NT2/D1 (cell line): ENCODE results near the gene KPNB1.

ENCODE experiments used
- DNase-seq: peaks from one replicate; pipeline ENCODE4 v3.0.0-alpha.2; 2011; ENCODE audit warnings: low read depth, low spot score
- H3K27me3 ChIP-seq: 2 replicates; pipeline ENCODE4 v1.6.0; 2011; ENCODE audit warnings: mild to moderate bottlenecking; ENCODE audit not compliant: insufficient read length, insufficient read depth
- H3K36me3 ChIP-seq: 2 replicates; pipeline ENCODE4 v1.6.1; 2011; ENCODE audit warnings: mild to moderate bottlenecking, low read length, mixed read lengths; ENCODE audit not compliant: insufficient read depth, insufficient read length
- H3K4me1 ChIP-seq: 2 replicates; pipeline ENCODE4 v1.5.1; 2011; ENCODE audit not compliant: insufficient read depth, insufficient read length
- H3K4me3 ChIP-seq: 2 replicates; pipeline ENCODE4 v1.5.1; 2011; ENCODE audit warnings: low read depth; ENCODE audit not compliant: insufficient read length
- H3K9ac ChIP-seq: 2 replicates; pipeline ENCODE4 v1.6.0; 2011; ENCODE audit warnings: low read depth; ENCODE audit not compliant: insufficient read length
- H3K9me3 ChIP-seq: 2 replicates; pipeline ENCODE4 v1.5.1; 2011; ENCODE audit warnings: mild to moderate bottlenecking, low read length; ENCODE audit not compliant: insufficient read depth
- SUZ12 ChIP-seq: IDR thresholded peaks from 2 replicates; pipeline ENCODE4 v1.6.1; 2011; ENCODE audit not compliant: insufficient read length, insufficient read depth; ENCODE audit errors: extremely low read depth
- YY1 ChIP-seq: IDR thresholded peaks from 2 replicates; pipeline ENCODE4 v1.6.1; 2011; ENCODE audit not compliant: insufficient read length, insufficient read depth
- ZNF274 ChIP-seq: IDR thresholded peaks from 2 replicates; pipeline ENCODE4 v1.6.1; 2011; ENCODE audit warnings: mild to moderate bottlenecking, low read depth, low read length

The KPNB1 gene

DNA sequence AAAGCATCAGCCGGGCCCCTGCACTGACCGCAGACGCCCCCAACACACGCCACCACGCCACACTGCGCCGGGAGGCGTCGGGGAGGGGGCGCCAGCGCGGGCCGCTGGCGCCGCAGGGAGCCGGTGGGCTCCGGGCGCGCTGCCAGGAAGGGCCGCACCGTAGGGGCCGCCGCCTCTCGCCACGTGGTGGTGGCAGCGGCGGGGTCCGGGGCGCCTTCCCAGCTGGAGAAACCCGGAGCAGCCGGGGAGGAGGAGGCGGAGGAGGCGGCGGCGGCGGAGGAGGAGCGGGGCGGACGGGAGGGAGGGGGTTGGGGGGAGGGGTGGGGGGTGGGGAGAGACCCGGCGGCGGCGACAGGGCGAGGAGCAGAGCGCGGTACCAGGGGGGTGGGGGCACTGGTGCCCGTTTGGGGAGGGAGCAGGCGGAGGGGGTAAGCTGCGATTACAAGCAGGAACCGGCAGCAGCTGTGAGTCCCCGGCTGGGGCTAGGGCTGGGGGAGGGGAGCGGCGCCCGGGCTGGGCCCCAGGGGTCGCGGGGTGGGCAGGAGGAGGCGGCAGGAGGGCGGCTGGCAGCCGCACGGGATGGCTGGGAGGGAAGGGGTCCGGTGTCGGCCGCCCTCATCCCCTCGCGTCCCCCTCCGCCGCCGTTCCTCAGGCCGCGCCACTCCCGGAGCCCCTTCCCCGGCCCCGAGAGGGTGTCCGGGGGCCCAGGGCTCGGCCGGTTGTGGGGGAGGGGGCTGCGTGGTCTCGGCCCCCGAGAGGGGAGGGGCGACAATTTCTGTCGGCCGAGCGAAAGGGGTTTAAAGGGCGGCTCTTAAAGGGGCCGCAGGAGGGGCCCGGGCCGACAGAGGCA is 44.2 kb downstream of the KPNB1 start, which contains the start of gene TBKBP1:
Gene TBKBP1, plus strand, starts transcription at position 431 of the 850 bp plus-strand sequence. CDS start 1,952 bp downstream, outside the sequence.
- Histone ChIP-seq H3K36me3 (peaks cover 22% of the 10 kb centered on the region), H3K4me3 (peak within 1 kb of the TSS; percentile 87), H3K9me3 (no peaks in the 10 kb centered on the region), H3K9ac (peak within 1 kb of the TSS; percentile 96), H3K27me3 (no peaks in the 10 kb centered on the region), H3K4me1 (peaks cover 26% of the 10 kb centered on the region)
- DNase-seq: peak; percentile 70
- TF ChIP-seq ZNF274: no peak
- TF ChIP-seq YY1: no peak
- no peak for TF ChIP-seq SUZ12

- Histone ChIP-seq H3K27me3 (no peaks in the 10 kb centered on the region), H3K9ac (peak overlapping the region; percentile 96), H3K4me1 (peaks cover 31% of the 10 kb centered on the region), H3K4me3 (peak overlapping the region; percentile 87), H3K9me3 (no peaks in the 10 kb centered on the region), H3K36me3 (peaks cover 29% of the 10 kb centered on the region)
- DNase-seq: no peak
- TF ChIP-seq YY1: no peak
Measured at GRCh38 chr17:47694581-47695428, 45.1 kb downstream of the KPNB1 start.

DNA sequence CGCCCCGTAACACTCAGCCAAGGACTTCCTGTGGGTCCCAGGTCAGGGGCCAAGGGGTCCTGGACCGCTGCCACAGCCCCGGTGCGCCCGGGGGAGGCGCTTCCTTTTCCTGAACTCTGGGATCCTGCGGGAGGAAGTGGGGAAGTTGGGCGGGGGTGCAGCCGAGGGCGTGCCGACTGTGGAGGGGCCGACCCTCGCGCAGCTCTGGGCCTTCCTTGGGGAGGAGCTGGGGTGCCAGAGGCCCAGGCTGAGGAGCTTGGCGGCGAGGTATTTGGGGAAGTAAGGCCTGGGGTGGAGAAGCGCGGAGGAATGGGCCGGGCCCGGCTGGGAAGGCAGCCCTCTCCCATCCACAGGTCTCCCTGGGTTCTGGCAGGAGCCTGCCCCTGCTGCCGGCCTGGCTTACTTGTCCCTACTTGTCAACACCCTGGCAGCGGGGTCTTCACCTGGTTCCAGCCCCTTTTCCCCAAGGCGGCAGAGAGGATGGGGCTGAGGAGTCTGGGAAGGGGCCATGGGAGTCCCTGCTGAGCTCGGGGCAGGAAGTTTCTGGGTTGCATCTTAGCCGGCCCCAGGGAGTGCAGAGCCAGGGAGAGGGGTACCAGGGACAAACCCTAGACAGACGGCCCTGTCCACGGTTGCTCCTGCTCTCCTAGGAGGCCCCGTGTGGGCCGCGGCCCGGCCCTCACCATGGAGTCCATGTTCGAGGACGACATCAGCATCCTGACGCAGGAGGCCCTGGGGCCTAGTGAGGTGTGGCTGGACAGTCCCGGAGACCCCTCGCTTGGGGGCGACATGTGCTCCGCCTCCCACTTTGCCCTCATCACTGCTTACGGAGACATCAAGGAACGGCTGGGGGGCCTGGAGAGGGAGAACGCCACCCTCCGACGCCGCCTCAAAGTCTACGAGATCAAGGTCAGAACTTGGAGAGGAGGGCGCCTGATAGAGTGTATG is 46.0 kb downstream of the KPNB1 start:
- no peaks in the 10 kb centered on the region for H3K9me3 ChIP-seq
- no peak for TF ChIP-seq YY1
- H3K36me3 ChIP-seq: peaks cover 35% of the 10 kb centered on the region
- H3K4me1 ChIP-seq: peaks cover 26% of the 10 kb centered on the region
- no peak for DNase-seq
- H3K9ac ChIP-seq: peak overlapping the region; percentile 96
- H3K27me3 ChIP-seq: no peaks in the 10 kb centered on the region
- H3K4me3 ChIP-seq: peak overlapping the region; percentile 87

- peak overlapping the region; percentile 43 for H3K9ac ChIP-seq
- H3K4me3 ChIP-seq: no peak overlapping the region
- TF ChIP-seq ZNF274 (no peak), SUZ12 (no peak), YY1 (no peak)
- H3K9me3 ChIP-seq: no peaks in the 10 kb centered on the region
- H3K36me3 ChIP-seq: peaks cover 47% of the 10 kb centered on the region
- no peak for DNase-seq
- H3K27me3 ChIP-seq: no peaks in the 10 kb centered on the region
- H3K4me1 ChIP-seq: peaks cover 29% of the 10 kb centered on the region
Measured at GRCh38 chr17:47696717-47697642, 47.3 kb downstream of the KPNB1 start.

GRCh38 chr17:47697906-47698711 is 48.4 kb downstream of the KPNB1 start:
- peaks cover 56% of the 10 kb centered on the region for H3K36me3 ChIP-seq
- no peaks in the 10 kb centered on the region for H3K9me3 ChIP-seq
- no peak overlapping the region for H3K9ac ChIP-seq
- H3K27me3 ChIP-seq: no peaks in the 10 kb centered on the region
- no peak overlapping the region for H3K4me3 ChIP-seq
- DNase-seq: no peak
- peaks cover 29% of the 10 kb centered on the region for H3K4me1 ChIP-seq
- TF ChIP-seq ZNF274 (no peak), YY1 (no peak)
